Measurements from ENCODE around the gene LNP1.

LNP1 gene

GRCh38 chr3:100483529-100483928 lies 82.2 kb downstream of the LNP1 start:
- FAIRE-seq, result no peak

GRCh38 chr3:100486808-100487207 lies 85.5 kb downstream of the LNP1 start:
- FAIRE-seq, result no peak

GRCh38 chr3:100489118-100489517 lies 87.8 kb downstream of the LNP1 start:
- FAIRE-seq, result no peak

GRCh38 chr3:100492059-100493006 lies 91.0 kb downstream of the LNP1 start, which contains the start of gene TMEM45A:
Gene TMEM45A (plus strand): TSS chr3:100492619. CDS start chr3:100555212, 62,593 bp downstream.
- FAIRE-seq, result no peak

GRCh38 chr3:100496711-100497261 lies 95.4 kb downstream of the LNP1 start:
- FAIRE-seq, result no peak

GRCh38 chr3:100499651-100500050 lies 98.3 kb downstream of the LNP1 start:
- no peak for FAIRE-seq

- no peak for FAIRE-seq
Observed at GRCh38 chr3:100500320-100500880, 99.1 kb downstream of the LNP1 start.

GRCh38 chr3:100503448-100503847 lies 102.1 kb downstream of the LNP1 start:
- no peak for FAIRE-seq
